HL-60 (cell line): ENCODE results near the gene DIAPH1.

ENCODE experiments used
- GABPA ChIP-seq: IDR thresholded peaks from 2 replicates; pipeline ENCODE4 v1.6.1; 2012; ENCODE audit warnings: low read depth
- POLR2AphosphoS5 ChIP-seq: IDR thresholded peaks from 2 replicates; pipeline ENCODE4 v1.6.1; 2012; ENCODE audit warnings: low read depth
- TF ChIP-seq, protein P1 (sequence below): IDR thresholded peaks from one replicate; pipeline ENCODE4 v1.5.1; 2011; ENCODE audit warnings: low read length, control low read depth, inconsistent platforms; ENCODE audit not compliant: insufficient read depth
- TF ChIP-seq, protein P2 (sequence below): IDR thresholded peaks from 2 replicates; pipeline ENCODE4 v1.6.1; 2012; ENCODE audit warnings: low read depth; ENCODE audit not compliant: insufficient replicate concordance

DNA sequence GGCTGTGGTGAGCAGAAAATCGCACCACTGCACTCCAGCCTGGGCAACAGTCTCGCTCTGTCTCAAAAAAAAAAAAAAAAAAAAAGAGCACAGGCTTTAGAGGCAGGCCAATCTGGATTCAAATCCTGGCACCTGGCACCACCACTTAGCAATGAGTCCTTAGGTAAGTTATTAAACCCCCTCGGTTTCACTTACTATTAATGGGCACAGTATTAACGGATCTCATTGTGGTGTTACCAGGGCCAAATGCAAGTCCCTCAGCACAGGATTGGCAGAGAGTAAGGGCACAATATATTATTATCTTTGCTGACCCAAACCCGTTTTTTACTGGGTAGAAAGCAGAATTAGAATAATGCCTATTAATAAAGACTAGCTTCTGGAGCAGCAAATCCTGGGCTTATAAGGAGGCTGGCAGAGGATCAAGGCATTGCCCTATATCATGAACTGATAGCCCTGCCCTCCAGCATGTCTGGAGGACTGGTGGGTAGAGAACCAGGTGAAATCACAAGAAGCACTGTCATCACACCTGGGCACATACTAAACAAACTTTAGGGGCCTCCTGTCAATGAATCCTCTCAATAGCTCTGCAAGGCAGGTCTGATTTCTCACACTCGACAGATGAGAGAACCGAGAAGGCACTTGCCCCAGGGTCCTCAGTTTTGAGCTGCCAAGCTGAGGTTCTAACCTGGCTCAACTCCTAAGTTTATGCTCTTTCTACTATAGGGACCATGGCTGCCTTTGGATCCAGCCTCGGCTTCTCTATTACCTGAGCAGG is 112.2 kb downstream of the DIAPH1 start:
- TF ChIP-seq, protein P1, sequence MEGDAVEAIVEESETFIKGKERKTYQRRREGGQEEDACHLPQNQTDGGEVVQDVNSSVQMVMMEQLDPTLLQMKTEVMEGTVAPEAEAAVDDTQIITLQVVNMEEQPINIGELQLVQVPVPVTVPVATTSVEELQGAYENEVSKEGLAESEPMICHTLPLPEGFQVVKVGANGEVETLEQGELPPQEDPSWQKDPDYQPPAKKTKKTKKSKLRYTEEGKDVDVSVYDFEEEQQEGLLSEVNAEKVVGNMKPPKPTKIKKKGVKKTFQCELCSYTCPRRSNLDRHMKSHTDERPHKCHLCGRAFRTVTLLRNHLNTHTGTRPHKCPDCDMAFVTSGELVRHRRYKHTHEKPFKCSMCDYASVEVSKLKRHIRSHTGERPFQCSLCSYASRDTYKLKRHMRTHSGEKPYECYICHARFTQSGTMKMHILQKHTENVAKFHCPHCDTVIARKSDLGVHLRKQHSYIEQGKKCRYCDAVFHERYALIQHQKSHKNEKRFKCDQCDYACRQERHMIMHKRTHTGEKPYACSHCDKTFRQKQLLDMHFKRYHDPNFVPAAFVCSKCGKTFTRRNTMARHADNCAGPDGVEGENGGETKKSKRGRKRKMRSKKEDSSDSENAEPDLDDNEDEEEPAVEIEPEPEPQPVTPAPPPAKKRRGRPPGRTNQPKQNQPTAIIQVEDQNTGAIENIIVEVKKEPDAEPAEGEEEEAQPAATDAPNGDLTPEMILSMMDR, result no peak
- TF ChIP-seq POLR2AphosphoS5 (no peak), GABPA (no peak)
- TF ChIP-seq, protein P2, sequence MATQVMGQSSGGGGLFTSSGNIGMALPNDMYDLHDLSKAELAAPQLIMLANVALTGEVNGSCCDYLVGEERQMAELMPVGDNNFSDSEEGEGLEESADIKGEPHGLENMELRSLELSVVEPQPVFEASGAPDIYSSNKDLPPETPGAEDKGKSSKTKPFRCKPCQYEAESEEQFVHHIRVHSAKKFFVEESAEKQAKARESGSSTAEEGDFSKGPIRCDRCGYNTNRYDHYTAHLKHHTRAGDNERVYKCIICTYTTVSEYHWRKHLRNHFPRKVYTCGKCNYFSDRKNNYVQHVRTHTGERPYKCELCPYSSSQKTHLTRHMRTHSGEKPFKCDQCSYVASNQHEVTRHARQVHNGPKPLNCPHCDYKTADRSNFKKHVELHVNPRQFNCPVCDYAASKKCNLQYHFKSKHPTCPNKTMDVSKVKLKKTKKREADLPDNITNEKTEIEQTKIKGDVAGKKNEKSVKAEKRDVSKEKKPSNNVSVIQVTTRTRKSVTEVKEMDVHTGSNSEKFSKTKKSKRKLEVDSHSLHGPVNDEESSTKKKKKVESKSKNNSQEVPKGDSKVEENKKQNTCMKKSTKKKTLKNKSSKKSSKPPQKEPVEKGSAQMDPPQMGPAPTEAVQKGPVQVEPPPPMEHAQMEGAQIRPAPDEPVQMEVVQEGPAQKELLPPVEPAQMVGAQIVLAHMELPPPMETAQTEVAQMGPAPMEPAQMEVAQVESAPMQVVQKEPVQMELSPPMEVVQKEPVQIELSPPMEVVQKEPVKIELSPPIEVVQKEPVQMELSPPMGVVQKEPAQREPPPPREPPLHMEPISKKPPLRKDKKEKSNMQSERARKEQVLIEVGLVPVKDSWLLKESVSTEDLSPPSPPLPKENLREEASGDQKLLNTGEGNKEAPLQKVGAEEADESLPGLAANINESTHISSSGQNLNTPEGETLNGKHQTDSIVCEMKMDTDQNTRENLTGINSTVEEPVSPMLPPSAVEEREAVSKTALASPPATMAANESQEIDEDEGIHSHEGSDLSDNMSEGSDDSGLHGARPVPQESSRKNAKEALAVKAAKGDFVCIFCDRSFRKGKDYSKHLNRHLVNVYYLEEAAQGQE, result no peak
